Coronary artery (tissue), 2 donors: ENCODE results near the gene FAM20A.
"Not testable (repeated sequence)": the region's sequence is repeated elsewhere in the genome, so short reads cannot be mapped to it uniquely, and the experiment has no call there.

Experiments
- DNase-seq: peaks from one replicate; pipeline ENCODE4 v3.0.0-alpha.2; 2017; ENCODE audit warnings: low spot score
- H3K27ac ChIP-seq, 2 donors: fragments of 200-600 bp; sonication (generic); one replicate each; pipeline ENCODE4 v1.5.1; 2016 to 2019
- H3K4me3 ChIP-seq: fragments of 200-600 bp; sonication (generic); 2 replicates; pipeline ENCODE4 v1.5.1; 2016; ENCODE audit warnings: mild to moderate bottlenecking, moderate library complexity
- CTCF ChIP-seq: fragments of 200-600 bp; sonication (generic); IDR thresholded peaks from one replicate; pipeline ENCODE4 v1.5.1; 2019; ENCODE audit warnings: antibody characterized with exemption

The FAM20A gene

GRCh38 chr17:68527314-68527713, 73.9 kb downstream of the FAM20A start:
- no peak for TF ChIP-seq CTCF
- Histone ChIP-seq H3K4me3 (no peak overlapping the region), H3K27ac (no peak overlapping the region)
- DNase-seq = no peak

DNA sequence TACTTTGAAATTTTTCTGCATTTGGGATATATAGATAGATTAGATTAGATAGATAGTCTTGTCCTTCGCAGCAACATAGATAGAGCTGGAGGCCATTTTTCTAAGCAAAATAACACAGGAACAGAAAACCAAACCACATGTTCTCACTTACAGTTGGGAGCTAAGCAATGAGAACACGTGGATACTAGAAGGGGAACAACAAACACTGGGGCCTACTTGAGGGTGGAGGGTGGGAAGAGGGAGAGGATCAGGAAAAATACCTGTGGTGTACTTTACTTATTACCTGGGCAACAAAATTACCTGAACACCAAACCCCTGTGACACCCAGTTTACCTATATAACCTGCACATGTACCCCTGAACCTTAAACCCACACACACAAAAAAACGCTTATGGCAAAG, 74.6 kb downstream of the FAM20A start:
- DNase-seq = no peak
- no peak overlapping the region for H3K27ac ChIP-seq
- H3K4me3 ChIP-seq = no peak overlapping the region
- TF ChIP-seq CTCF = no peak

DNA sequence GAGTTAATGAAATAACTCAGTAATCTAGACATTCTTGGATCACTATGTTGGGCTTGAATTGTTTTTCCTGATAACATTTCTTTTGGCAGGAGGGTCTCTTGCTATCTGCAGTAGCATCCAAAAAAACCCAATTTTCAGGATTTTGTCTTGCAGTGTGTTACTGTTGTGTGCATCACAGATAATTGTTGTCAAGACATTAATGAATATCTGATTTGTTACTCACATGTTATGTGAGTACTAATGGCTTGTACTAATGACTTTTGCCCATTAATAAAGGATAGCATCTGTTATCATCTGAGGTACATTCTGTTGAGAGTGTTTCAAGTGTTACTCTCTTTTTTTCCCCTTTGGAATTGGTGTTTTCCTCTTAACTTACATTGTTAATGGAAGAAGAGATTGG, 78.9 kb downstream of the FAM20A start:
- Histone ChIP-seq H3K4me3 (no peak overlapping the region), H3K27ac (no peak overlapping the region)
- no peak for TF ChIP-seq CTCF
- no peak for DNase-seq

- H3K27ac ChIP-seq = no peak overlapping the region
- DNase-seq = no peak
- H3K4me3 ChIP-seq = no peak overlapping the region
- TF ChIP-seq CTCF = no peak
These were observed 81.3 kb downstream of the FAM20A start for GRCh38 chr17:68519911-68520310.

DNA sequence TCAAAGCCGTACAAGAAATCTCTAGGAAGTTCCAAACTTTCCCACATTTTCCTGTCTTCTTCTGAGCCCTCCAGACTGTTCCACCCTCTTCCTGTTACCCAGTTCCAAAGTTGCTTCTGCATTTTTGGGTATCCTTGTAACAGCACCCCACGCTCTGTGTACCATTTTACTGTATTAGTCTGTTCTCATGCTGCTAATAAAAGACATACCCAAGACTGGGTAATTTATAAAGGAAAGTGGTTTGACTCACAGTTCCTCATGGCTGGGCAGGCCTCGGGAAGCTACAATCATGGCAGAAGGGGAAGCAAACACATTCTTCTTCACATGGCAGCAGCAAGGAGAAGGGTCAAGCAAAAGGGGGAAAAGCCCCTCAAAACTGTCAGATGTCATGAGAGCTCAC, 82.1 kb downstream of the FAM20A start:
- not testable (repeated sequence) for H3K4me3 ChIP-seq, DNase-seq, H3K27ac ChIP-seq

DNA sequence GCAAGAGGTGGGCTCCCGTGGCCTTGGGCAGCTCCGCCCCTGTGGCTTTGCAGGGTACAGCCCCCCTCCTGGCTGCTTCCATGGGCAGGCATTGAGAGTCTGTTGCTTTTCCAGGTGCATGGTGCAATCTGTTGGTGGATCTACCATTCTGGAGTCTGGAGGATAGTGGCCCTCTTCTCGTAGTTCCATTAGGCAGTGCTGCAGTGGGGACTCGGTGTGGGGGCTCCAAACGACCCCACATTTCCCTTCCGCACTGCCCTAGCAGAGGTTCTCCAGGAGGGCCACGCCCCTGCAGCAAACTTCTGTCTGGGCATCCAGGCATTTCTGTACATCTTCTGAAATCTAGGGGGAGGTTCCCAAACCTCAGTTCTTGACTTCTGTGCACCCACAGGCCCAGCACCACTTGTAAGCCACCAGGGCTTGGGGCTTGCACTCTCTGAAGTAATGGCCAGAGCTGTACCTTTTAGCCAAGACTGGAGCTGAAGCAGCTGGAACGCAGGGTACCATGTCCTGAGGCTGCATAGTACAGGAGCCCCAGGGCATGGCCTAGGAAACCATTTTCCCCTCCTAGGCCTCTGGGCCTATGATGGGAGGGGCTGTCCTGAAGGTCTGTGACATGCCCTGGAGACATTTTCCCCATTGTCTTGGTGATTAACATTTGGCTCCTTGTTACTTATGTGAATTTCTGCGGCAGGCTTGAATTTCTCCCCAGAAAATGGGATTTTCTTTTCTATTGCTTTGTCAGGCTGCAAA, 82.9 kb downstream of the FAM20A start:
- no peak overlapping the region for H3K4me3 ChIP-seq
- TF ChIP-seq CTCF = no peak
- DNase-seq = no peak
- H3K27ac ChIP-seq = no peak overlapping the region

DNA sequence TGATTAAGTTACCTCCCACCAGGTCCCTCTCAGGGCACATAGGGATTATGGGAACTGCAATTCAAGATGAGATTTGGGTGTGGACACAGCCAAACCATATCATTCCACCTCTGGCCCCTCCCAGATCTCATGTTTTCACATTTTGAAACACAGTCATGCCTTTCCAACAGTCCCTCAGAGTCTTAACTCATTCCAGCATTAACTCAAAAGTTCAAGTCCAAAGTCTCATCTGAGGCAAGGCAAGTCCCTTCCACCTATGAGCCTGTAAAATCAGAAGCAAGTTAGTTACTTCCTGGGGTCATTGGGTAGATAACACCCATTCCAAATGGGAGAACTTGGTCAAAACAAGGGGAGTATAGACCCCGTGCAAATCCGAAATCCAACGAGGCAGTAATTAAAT, 83.6 kb downstream of the FAM20A start:
- not testable (repeated sequence) for H3K4me3 ChIP-seq, DNase-seq, H3K27ac ChIP-seq

GRCh38 chr17:68516732-68517131, 84.4 kb downstream of the FAM20A start:
- Histone ChIP-seq H3K27ac (no peak overlapping the region), H3K4me3 (no peak overlapping the region)
- no peak for TF ChIP-seq CTCF
- DNase-seq = no peak
